K562 (cell line): ENCODE measurements around the gene CHCHD10. TPM values are rescaled to one million over a fixed set of nuclear protein-coding genes. Genes with fewer than 3 reads are reported as not detected.
A peak's percentile ranks its signal among the peaks of the same experiment; 100 is the strongest.

ENCODE experiments used
- FOXJ2 ChIP-seq: fragments of 200-800 bp; sonication (Bioruptor generic); IDR thresholded peaks from 2 replicates; pipeline ENCODE4 v1.6.1; 2016; ENCODE audit warnings: missing genetic modification characterization, missing compliant biosample characterization
- HEY1 ChIP-seq: fragments of 250-450 bp; sonication (Bioruptor Pico); IDR thresholded peaks from 2 replicates; pipeline ENCODE4 v1.5.0; 2020; ENCODE audit warnings: mild to moderate bottlenecking, moderate library complexity, borderline replicate concordance
- KLF6 ChIP-seq: fragments of 250-450 bp; sonication (Bioruptor Pico); IDR thresholded peaks from 2 replicates; pipeline ENCODE4 v1.4.0; 2020; ENCODE audit warnings: mild to moderate bottlenecking, moderate library complexity, borderline replicate concordance
- MNT ChIP-seq, 2 experiments: fragments of 450-650 bp; conservative IDR thresholded peaks; 2 replicates each; pipeline ENCODE4 v1.6.1; 2017; ENCODE audit warnings: mild to moderate bottlenecking in 2 of 2, moderate library complexity in 2 of 2
- POLR2B ChIP-seq: fragments of 450-650 bp; IDR thresholded peaks from 2 replicates; pipeline ENCODE4 v1.6.1; 2018; ENCODE audit warnings: low read depth; ENCODE audit not compliant: partially characterized antibody
- RBM22 ChIP-seq: fragments of 200-400 bp; formaldehyde crosslinking; IDR thresholded peaks from 2 replicates; pipeline ENCODE4 v1.6.1; 2018; ENCODE audit warnings: low read length, low read depth; ENCODE audit not compliant: poor library complexity, severe bottlenecking
- TBP ChIP-seq: optimal IDR thresholded peaks from 2 replicates; pipeline ENCODE3; 2011; ENCODE audit warnings: low read depth, low read length, improper control_type of control experiment
- TSC22D4 ChIP-seq: fragments of 450-650 bp; IDR thresholded peaks from 2 replicates; pipeline ENCODE4 v1.6.1; 2016; ENCODE audit warnings: missing genetic modification characterization, missing biosample characterization, control low read depth
- U2AF1 ChIP-seq: fragments of 200-400 bp; formaldehyde crosslinking; optimal IDR thresholded peaks from 2 replicates; pipeline ENCODE3; 2017; ENCODE audit warnings: mild to moderate bottlenecking, low read depth, low read length, moderate library complexity
- ZBTB5 ChIP-seq: fragments of 450-650 bp; IDR thresholded peaks from 2 replicates; pipeline ENCODE4 v1.6.1; 2017; ENCODE audit warnings: antibody characterized with exemption
- polyA plus RNA-seq, 8 experiments: library from polyadenylated mRNA; depleted of rRNA in 4 of 8; stranded (reverse) in 5 of 8; unstranded in 3 of 8; fragments of >200 nt; fragmentation: Nextera tagmentation in 2 of 8; fragmentation: Illumina TruSeq in 1 of 8; extraction: Ambion mirVana in 2 of 8; extraction: Trizol in 1 of 8; gene quantifications; 2 replicates each; pipeline versions ENCODE4 v1.2.1 to v1.2.3, GENCODE V29; 2011 to 2014; ENCODE audit warnings: inconsistent platforms in 1 of 8, missing spikeins in 1 of 8
- total RNA-seq, 7 experiments: library from RNA; depleted of rRNA in 6 of 7; stranded (reverse); fragments of >200 nt in 6 of 7; fragmentation: Illumina TruSeq in 2 of 7; extraction: Trizol in 2 of 7; gene quantifications; 2 replicates each; pipeline versions ENCODE4 v1.2.1 to v1.2.3, GENCODE V29; 2011 to 2021; ENCODE audit warnings: low replicate concordance in 1 of 7
- TF ChIP-seq, protein P1 (sequence below): fragments of 150-350 bp; conservative IDR thresholded peaks from 2 replicates; pipeline ENCODE4 v1.6.1; 2014; ENCODE audit warnings: low read length
- TF ChIP-seq, protein P2 (sequence below): conservative IDR thresholded peaks from 2 replicates; pipeline ENCODE4 v1.6.1; 2011; ENCODE audit warnings: low read depth, mild to moderate bottlenecking, low read length; ENCODE audit not compliant: control insufficient read depth
- TF ChIP-seq, protein P3 (sequence below), 3 experiments: fragments of 200-800 bp in 1 of 3; fragments of 250-450 bp in 1 of 3; fragments of 450-650 bp in 1 of 3; sonication (Bioruptor Pico) in 1 of 3; sonication (Bioruptor generic) in 1 of 3; formaldehyde crosslinking in 1 of 3; IDR thresholded peaks; 2 replicates each; pipeline versions ENCODE4 v1.6.1 to v1.8.0; 2016 to 2022; ENCODE audit warnings: mild to moderate bottlenecking in 2 of 3, missing genetic modification characterization in 2 of 3, missing compliant biosample characterization in 1 of 3, moderate library complexity in 1 of 3

Gene CHCHD10
- total and polyA plus RNA-seq, 9 of the 15 experiments (the other 6 are each of a cell fraction or from before 2014, with no cell fraction given): 15.2 to 292 (median 102) TPM

DNA sequence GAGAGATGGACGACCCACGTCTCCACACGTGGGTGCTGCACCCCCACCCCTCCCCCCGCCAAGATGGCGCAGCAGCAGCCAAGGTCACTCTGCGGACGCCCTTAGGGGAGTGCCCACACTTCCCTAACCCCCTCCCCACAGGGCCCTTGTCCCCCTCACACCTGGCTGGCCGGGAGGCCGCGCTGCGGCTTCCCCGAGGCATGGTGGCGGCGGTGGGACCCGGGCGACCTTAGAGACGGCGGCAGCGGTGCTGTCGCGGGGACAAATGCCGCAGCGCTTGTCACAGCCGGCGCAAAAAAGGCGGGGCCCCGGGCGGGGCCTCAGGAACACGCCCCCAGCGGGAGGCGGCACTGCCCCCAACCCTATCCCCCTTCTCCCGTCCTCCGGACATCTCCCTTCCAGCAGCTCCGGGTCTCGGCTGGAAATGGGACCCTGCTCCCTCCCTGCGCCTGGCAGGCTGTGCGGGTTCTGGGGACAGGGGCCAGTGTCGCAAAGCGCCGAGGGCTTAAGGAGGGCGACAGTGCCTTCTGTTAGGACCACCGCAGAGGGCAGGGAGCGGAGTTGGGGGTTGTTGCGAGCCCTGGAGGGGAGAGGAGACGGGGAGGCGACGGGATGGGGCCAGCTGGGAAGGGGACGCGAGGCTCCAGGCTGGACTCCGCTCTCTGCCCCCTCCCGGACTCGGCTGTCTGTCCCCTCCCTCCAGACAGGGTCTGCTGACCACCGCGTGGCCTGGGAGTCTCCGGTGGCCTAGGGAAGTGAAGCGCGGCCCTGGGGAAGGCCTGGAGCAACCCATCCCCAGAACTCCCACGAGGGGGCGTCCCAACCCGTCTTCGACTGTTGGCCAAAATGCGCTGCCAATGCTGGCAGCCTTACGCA lies at the start of gene CHCHD10 (continued):
- TF ChIP-seq, protein P1, sequence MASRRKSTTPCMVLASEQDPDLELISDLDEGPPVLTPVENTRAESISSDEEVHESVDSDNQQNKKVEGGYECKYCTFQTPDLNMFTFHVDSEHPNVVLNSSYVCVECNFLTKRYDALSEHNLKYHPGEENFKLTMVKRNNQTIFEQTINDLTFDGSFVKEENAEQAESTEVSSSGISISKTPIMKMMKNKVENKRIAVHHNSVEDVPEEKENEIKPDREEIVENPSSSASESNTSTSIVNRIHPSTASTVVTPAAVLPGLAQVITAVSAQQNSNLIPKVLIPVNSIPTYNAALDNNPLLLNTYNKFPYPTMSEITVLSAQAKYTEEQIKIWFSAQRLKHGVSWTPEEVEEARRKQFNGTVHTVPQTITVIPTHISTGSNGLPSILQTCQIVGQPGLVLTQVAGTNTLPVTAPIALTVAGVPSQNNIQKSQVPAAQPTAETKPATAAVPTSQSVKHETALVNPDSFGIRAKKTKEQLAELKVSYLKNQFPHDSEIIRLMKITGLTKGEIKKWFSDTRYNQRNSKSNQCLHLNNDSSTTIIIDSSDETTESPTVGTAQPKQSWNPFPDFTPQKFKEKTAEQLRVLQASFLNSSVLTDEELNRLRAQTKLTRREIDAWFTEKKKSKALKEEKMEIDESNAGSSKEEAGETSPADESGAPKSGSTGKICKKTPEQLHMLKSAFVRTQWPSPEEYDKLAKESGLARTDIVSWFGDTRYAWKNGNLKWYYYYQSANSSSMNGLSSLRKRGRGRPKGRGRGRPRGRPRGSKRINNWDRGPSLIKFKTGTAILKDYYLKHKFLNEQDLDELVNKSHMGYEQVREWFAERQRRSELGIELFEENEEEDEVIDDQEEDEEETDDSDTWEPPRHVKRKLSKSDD: no peak
- peak; percentile 83 for TF ChIP-seq POLR2B
- TF ChIP-seq TBP: peak; percentile 82
- TF ChIP-seq, protein P2, sequence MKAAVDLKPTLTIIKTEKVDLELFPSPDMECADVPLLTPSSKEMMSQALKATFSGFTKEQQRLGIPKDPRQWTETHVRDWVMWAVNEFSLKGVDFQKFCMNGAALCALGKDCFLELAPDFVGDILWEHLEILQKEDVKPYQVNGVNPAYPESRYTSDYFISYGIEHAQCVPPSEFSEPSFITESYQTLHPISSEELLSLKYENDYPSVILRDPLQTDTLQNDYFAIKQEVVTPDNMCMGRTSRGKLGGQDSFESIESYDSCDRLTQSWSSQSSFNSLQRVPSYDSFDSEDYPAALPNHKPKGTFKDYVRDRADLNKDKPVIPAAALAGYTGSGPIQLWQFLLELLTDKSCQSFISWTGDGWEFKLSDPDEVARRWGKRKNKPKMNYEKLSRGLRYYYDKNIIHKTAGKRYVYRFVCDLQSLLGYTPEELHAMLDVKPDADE: peak; percentile 56
- TF ChIP-seq, protein P3, sequence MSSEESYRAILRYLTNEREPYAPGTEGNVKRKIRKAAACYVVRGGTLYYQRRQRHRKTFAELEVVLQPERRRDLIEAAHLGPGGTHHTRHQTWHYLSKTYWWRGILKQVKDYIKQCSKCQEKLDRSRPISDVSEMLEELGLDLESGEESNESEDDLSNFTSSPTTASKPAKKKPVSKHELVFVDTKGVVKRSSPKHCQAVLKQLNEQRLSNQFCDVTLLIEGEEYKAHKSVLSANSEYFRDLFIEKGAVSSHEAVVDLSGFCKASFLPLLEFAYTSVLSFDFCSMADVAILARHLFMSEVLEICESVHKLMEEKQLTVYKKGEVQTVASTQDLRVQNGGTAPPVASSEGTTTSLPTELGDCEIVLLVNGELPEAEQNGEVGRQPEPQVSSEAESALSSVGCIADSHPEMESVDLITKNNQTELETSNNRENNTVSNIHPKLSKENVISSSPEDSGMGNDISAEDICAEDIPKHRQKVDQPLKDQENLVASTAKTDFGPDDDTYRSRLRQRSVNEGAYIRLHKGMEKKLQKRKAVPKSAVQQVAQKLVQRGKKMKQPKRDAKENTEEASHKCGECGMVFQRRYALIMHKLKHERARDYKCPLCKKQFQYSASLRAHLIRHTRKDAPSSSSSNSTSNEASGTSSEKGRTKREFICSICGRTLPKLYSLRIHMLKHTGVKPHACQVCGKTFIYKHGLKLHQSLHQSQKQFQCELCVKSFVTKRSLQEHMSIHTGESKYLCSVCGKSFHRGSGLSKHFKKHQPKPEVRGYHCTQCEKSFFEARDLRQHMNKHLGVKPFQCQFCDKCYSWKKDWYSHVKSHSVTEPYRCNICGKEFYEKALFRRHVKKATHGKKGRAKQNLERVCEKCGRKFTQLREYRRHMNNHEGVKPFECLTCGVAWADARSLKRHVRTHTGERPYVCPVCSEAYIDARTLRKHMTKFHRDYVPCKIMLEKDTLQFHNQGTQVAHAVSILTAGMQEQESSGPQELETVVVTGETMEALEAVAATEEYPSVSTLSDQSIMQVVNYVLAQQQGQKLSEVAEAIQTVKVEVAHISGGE (CRISPR knock-in tag; IDR thresholded peaks at IDR 0.05): peak in 1 of 3 experiments; percentile 61; a peak in 1 of 6 replicates
- TF ChIP-seq FOXJ2 (tag): no peak
- peak; percentile 86; the same call in 1 of the 2 replicates for TF ChIP-seq KLF6 (CRISPR knock-in tag)
- no peak for TF ChIP-seq HEY1 (CRISPR knock-in tag)
- TF ChIP-seq ZBTB5: no peak
- no peak for TF ChIP-seq U2AF1
- peak; percentile 83 to 91 for TF ChIP-seq MNT (conservative IDR thresholded peaks at IDR 0.05)
- TF ChIP-seq RBM22: no peak
- no peak for TF ChIP-seq TSC22D4 (tag)
